Upper lobe of left lung (tissue), 6 donors: ENCODE measurements around the gene ANXA2. TPM values are rescaled to one million over a fixed set of nuclear protein-coding genes. Genes with fewer than 3 reads are reported as not detected.
A peak's percentile ranks its signal among the peaks of the same experiment; 100 is the strongest.
"Not testable (repeated sequence)": the region's sequence is repeated elsewhere in the genome, so short reads cannot be mapped to it uniquely, and the experiment has no call there.

ENCODE experiments used
- ATAC-seq, 2 donors: fragments of 200-7000 bp; cut with Tn5 transposase; one replicate each; pipeline ENCODE4 v1.9.1; 2022; ENCODE audit warnings: mild to moderate bottlenecking in 2 of 2, moderate library complexity in 2 of 2; ENCODE audit not compliant: low FRiP score in 2 of 2
- DNase-seq, 2 donors: peaks; one replicate each; pipeline ENCODE4 v3.0.0-alpha.2; 2019 to 2020
- H3K27ac ChIP-seq, 4 donors: fragments of 200-600 bp; sonication (generic); one replicate each; pipeline ENCODE4 v1.5.1; 2016 to 2019
- H3K27me3 ChIP-seq, 4 donors: fragments of 200-600 bp; sonication (generic); one replicate each; pipeline ENCODE4 v1.5.1; 2017 to 2019
- H3K36me3 ChIP-seq, 4 donors: fragments of 200-600 bp; sonication (generic); one replicate each; pipeline ENCODE4 v1.5.1; 2016 to 2019
- H3K4me1 ChIP-seq, 4 donors: fragments of 200-600 bp; sonication (generic); one replicate each; pipeline ENCODE4 v1.5.1; 2018 to 2019
- H3K4me3 ChIP-seq, 4 donors: fragments of 200-600 bp; sonication (generic); one replicate each; pipeline ENCODE4 v1.5.1; 2017 to 2019; ENCODE audit warnings: mild to moderate bottlenecking in 2 of 4, moderate library complexity in 1 of 4
- H3K9me3 ChIP-seq, 4 donors: fragments of 200-600 bp; sonication (generic); one replicate each; pipeline ENCODE4 v1.5.1; 2018 to 2019
- EP300 ChIP-seq, 4 donors: sonication (generic); formaldehyde crosslinking; IDR thresholded peaks; one replicate each; pipeline ENCODE4 v1.5.1; 2017; ENCODE audit warnings: antibody characterized with exemption in 4 of 4, control low read depth in 2 of 4
- POLR2A ChIP-seq, 4 donors: fragments of 450-650 bp; IDR thresholded peaks; one replicate each; pipeline ENCODE4 v1.5.1; 2016 to 2017; ENCODE audit warnings: antibody characterized with exemption in 4 of 4, mild to moderate bottlenecking in 2 of 4
- POLR2AphosphoS5 ChIP-seq, 2 donors: sonication (generic); formaldehyde crosslinking; IDR thresholded peaks; one replicate each; pipeline ENCODE4 v1.5.1; 2017; ENCODE audit warnings: antibody characterized with exemption in 2 of 2
- WGBS, 2 donors: methylation state at CpG; one replicate each; pipeline ENCODE4 v1.1.5; 2017 to 2018; 5-methylcytosine and 5-hydroxymethylcytosine counted together
- total RNA-seq, 6 donors: library from RNA; depleted of rRNA in 4 of 6; stranded (reverse); fragments of >200 nt in 4 of 6; gene quantifications; one replicate each; pipeline versions ENCODE4 v1.1.0 to v1.2.1, GENCODE V29; 2016 to 2021
- TF ChIP-seq, protein P1 (sequence below), 6 experiments: fragments of 450-650 bp in 4 of 6; fragments of 200-600 bp in 2 of 6; sonication (generic) in 2 of 6; IDR thresholded peaks; one replicate each; pipeline ENCODE4 v1.5.1; 2016 to 2019; ENCODE audit warnings: antibody characterized with exemption in 6 of 6
- donor health status: DM: no; HTN: no; CAD: no; lungs with moderate emphysema.
- donor health status: DM: no; HTN: yes; CAD: no; lungs with severe emphysema.

The ANXA2 gene
- total RNA-seq, 6 donors from 2014 or later: 394 to 1,774 (median 1,094) TPM

DNA sequence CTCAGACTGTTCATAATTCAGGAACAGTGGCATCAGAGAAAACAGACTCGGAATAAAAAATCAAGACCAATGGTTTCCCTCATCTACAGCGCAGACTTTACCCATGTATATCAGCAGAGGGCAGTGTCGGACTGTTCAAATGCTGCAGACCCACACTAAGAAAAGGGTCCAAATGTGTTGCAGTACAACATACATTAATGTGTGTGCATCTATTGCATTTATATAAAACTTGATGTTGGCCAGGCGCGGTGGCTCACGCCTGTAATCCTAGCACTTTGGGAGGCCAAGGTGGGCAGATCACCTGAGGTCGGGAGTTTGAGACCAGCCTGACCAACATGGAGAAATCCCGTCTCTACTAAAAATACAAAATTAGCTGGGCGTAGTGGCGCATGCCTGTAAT, 38.0 kb downstream of the ANXA2 start:
- 76 to 80% methylated on average over 10 of the region's 10 CpGs for WGBS, 2 donors
- Histone ChIP-seq H3K4me1 (peaks cover 17 to 24% (median 18%) of the 10 kb centered on the region in 4 donors), H3K36me3 (peaks cover 18 to 95% (median 79%) of the 10 kb centered on the region in 4 donors)
- TF ChIP-seq, protein P1, sequence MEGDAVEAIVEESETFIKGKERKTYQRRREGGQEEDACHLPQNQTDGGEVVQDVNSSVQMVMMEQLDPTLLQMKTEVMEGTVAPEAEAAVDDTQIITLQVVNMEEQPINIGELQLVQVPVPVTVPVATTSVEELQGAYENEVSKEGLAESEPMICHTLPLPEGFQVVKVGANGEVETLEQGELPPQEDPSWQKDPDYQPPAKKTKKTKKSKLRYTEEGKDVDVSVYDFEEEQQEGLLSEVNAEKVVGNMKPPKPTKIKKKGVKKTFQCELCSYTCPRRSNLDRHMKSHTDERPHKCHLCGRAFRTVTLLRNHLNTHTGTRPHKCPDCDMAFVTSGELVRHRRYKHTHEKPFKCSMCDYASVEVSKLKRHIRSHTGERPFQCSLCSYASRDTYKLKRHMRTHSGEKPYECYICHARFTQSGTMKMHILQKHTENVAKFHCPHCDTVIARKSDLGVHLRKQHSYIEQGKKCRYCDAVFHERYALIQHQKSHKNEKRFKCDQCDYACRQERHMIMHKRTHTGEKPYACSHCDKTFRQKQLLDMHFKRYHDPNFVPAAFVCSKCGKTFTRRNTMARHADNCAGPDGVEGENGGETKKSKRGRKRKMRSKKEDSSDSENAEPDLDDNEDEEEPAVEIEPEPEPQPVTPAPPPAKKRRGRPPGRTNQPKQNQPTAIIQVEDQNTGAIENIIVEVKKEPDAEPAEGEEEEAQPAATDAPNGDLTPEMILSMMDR (IDR thresholded peaks at IDR 0.05): peak; percentile 36 to 66 (median 54)
- H3K27ac ChIP-seq, H3K9me3 ChIP-seq, DNase-seq, H3K27me3 ChIP-seq, H3K4me3 ChIP-seq: not testable (repeated sequence)
- ATAC-seq: peak; percentile 42 to 48

- ATAC-seq: no peak
- 75 to 81% methylated on average over 10 of the region's 10 CpGs for WGBS, 2 donors
These were observed 38.7 kb downstream of the ANXA2 start for GRCh38 chr15:60358935-60359682.

GRCh38 chr15:60356832-60357231, 41.0 kb downstream of the ANXA2 start:
- DNase-seq (no peak), ATAC-seq (no peak)
- Histone ChIP-seq H3K9me3 (no peaks in the 10 kb centered on the region), H3K4me1 (peaks cover 0 to 2% (median 0%) of the 10 kb centered on the region in 4 donors), H3K27me3 (no peaks in the 10 kb centered on the region), H3K27ac (no peak overlapping the region), H3K4me3 (no peak overlapping the region), H3K36me3 (peaks cover 36 to 97% (median 88%) of the 10 kb centered on the region in 4 donors)
- WGBS, 2 donors: 86 to 97% methylated on average over 4 of the region's 4 CpGs
- TF ChIP-seq, protein P1 (IDR thresholded peaks at IDR 0.05): no peak
- TF ChIP-seq POLR2A (IDR thresholded peaks at IDR 0.05) (no peak), POLR2AphosphoS5 (IDR thresholded peaks at IDR 0.05) (no peak), EP300 (IDR thresholded peaks at IDR 0.05) (no peak)

More at GRCh38 chr15:60358935-60359682, 38.7 kb downstream of the ANXA2 start:
- Histone ChIP-seq H3K36me3 (peaks cover 20 to 96% (median 80%) of the 10 kb centered on the region in 4 donors), H3K4me1 (peaks cover 14 to 20% (median 18%) of the 10 kb centered on the region in 4 donors), H3K9me3 (no peaks in the 10 kb centered on the region), H3K4me3 (no peak overlapping the region), H3K27me3 (no peaks in the 10 kb centered on the region), H3K27ac (no peak overlapping the region)
- TF ChIP-seq EP300 (IDR thresholded peaks at IDR 0.05): no peak
- TF ChIP-seq POLR2AphosphoS5 (IDR thresholded peaks at IDR 0.05): no peak
- TF ChIP-seq, protein P1 (IDR thresholded peaks at IDR 0.05): no peak
- TF ChIP-seq POLR2A (IDR thresholded peaks at IDR 0.05): no peak
- no peak for DNase-seq

DNA sequence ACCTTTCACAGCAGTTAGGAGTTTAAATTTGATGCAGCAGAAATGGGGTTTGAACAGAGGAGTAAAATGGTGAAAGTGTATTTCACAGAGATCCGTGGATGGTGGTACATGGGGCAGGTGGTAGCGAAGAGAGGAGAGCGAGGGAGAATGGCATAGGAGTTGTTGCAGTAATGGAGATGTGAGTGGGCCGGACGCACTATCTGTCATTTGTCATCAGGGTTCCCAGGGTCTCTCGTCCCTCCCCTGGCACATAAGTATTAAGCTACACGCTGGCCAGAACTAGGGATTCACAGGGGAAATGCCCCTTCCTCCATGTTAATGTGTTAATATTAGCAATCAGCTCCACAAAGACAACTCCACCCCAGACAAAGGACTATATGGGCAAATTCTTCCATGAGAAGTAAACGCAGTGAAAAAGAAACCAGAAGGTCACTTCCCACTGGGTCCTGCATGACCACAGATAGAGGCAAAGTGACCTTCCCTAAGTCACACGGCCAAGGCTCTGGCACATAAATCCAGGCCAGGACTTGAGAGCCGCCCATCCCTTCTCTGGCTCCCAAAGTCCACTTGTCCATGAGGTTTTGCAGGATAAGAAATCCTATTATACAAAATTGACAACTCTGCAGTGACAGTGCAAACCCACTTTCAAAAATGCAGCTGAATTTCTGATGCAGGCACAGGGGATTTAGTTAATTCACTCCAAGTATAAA, 42.5 kb downstream of the ANXA2 start:
- no peaks in the 10 kb centered on the region for H3K27me3 ChIP-seq
- H3K36me3 ChIP-seq: peaks cover 46 to 97% (median 90%) of the 10 kb centered on the region in 4 donors
- H3K27ac ChIP-seq: no peak overlapping the region
- no peaks in the 10 kb centered on the region for H3K9me3 ChIP-seq
- H3K4me3 ChIP-seq: no peak overlapping the region
- DNase-seq (no peak), ATAC-seq (no peak)
- no peaks in the 10 kb centered on the region for H3K4me1 ChIP-seq
- TF ChIP-seq, protein P1 (IDR thresholded peaks at IDR 0.05): no peak
- TF ChIP-seq POLR2AphosphoS5 (IDR thresholded peaks at IDR 0.05): no peak
- TF ChIP-seq POLR2A (IDR thresholded peaks at IDR 0.05): no peak
- TF ChIP-seq EP300 (IDR thresholded peaks at IDR 0.05): no peak
- WGBS, 2 donors: 87 to 90% methylated on average over 10 of the region's 10 CpGs
